H9 (cell line): ENCODE results near the gene NPTX1. TPM values are rescaled to one million over a fixed set of nuclear protein-coding genes. Genes with fewer than 3 reads are reported as not detected.

ENCODE experiments used
- DNase-seq: peaks from one replicate; pipeline ENCODE4 v3.0.0-alpha.2; 2017
- H2AFZ ChIP-seq: one replicate; pipeline ENCODE4 v1.6.1; 2013; ENCODE audit warnings: mild to moderate bottlenecking, low read length, control low read depth, moderate library complexity
- H2AK5ac ChIP-seq: 2 replicates; pipeline ENCODE4 v1.6.1; 2013; ENCODE audit warnings: low read length, control low read depth, mixed read lengths; ENCODE audit not compliant: insufficient read length
- H2BK120ac ChIP-seq: one replicate; pipeline ENCODE4 v1.6.1; 2013; ENCODE audit warnings: low read depth, mild to moderate bottlenecking, low read length, control low read depth, inconsistent platforms; ENCODE audit not compliant: poor library complexity, severe bottlenecking
- H2BK12ac ChIP-seq: 2 replicates; pipeline ENCODE4 v1.6.1; 2013; ENCODE audit warnings: low read length, control low read depth, mixed read lengths, low read depth; ENCODE audit not compliant: insufficient read length
- H2BK15ac ChIP-seq: 2 replicates; pipeline ENCODE4 v1.6.1; 2013; ENCODE audit warnings: low read depth, low read length, control low read depth
- H2BK20ac ChIP-seq: one replicate; pipeline ENCODE4 v1.6.1; 2013; ENCODE audit warnings: low read depth, mild to moderate bottlenecking, low read length, control low read depth, inconsistent platforms; ENCODE audit not compliant: poor library complexity, severe bottlenecking
- H2BK5ac ChIP-seq: 2 replicates; pipeline ENCODE4 v1.6.1; 2013; ENCODE audit warnings: low read length, control low read depth, mixed read lengths; ENCODE audit not compliant: insufficient read length
- H3K14ac ChIP-seq: 2 replicates; pipeline ENCODE4 v1.6.1; 2013; ENCODE audit warnings: low read length, control low read depth; ENCODE audit not compliant: insufficient read depth
- H3K18ac ChIP-seq: 2 replicates; pipeline ENCODE4 v1.6.1; 2013; ENCODE audit warnings: low read depth, mild to moderate bottlenecking, mixed read lengths, low read length, control low read depth; ENCODE audit not compliant: insufficient read length
- H3K23ac ChIP-seq: 2 replicates; pipeline ENCODE4 v1.6.1; 2013; ENCODE audit warnings: low read length, control low read depth, mixed read lengths, low read depth; ENCODE audit not compliant: insufficient read length
- H3K23me2 ChIP-seq: 2 replicates; pipeline ENCODE4 v1.6.1; 2013; ENCODE audit warnings: low read depth, mild to moderate bottlenecking, mixed read lengths, low read length, control low read depth; ENCODE audit not compliant: insufficient read length, poor library complexity, severe bottlenecking
- H3K27ac ChIP-seq: 2 replicates; pipeline ENCODE4 v1.5.1; 2013; ENCODE audit warnings: low read length, control low read depth, mixed read lengths, low read depth; ENCODE audit not compliant: insufficient read length
- H3K27me3 ChIP-seq: 2 replicates; pipeline ENCODE4 v1.6.1; 2013; ENCODE audit warnings: low read length, control low read depth, inconsistent platforms; ENCODE audit not compliant: insufficient read depth
- H3K4ac ChIP-seq: 2 replicates; pipeline ENCODE4 v1.6.1; 2013; ENCODE audit warnings: low read depth, mild to moderate bottlenecking, control low read depth, inconsistent platforms, low read length, moderate library complexity
- H3K4me1 ChIP-seq: 2 replicates; pipeline ENCODE4 v1.6.1; 2013; ENCODE audit warnings: low read length, control low read depth, inconsistent platforms; ENCODE audit not compliant: insufficient read depth
- H3K4me2 ChIP-seq: 2 replicates; pipeline ENCODE4 v1.6.1; 2013; ENCODE audit warnings: low read length, control low read depth, mixed read lengths; ENCODE audit not compliant: insufficient read length, insufficient read depth
- H3K56ac ChIP-seq: 2 replicates; pipeline ENCODE4 v1.6.1; 2013; ENCODE audit warnings: low read depth, mild to moderate bottlenecking, mixed read lengths, low read length, control low read depth; ENCODE audit not compliant: insufficient read length
- H3K79me1 ChIP-seq: 2 replicates; pipeline ENCODE4 v1.6.1; 2013; ENCODE audit warnings: low read depth, mild to moderate bottlenecking, moderate library complexity, low read length, control low read depth, inconsistent platforms; ENCODE audit not compliant: insufficient read depth, poor library complexity, severe bottlenecking
- H3K79me2 ChIP-seq: 2 replicates; pipeline ENCODE4 v1.6.1; 2013; ENCODE audit warnings: low read length, control low read depth, inconsistent platforms; ENCODE audit not compliant: insufficient read depth
- H3K9ac ChIP-seq: 2 replicates; pipeline ENCODE4 v1.6.1; 2013; ENCODE audit warnings: low read length, control low read depth, mixed read lengths; ENCODE audit not compliant: insufficient read length; ENCODE audit errors: extremely low read depth
- H3K9me3 ChIP-seq: one replicate; pipeline ENCODE4 v1.6.1; 2013; ENCODE audit warnings: low read depth, low read length, inconsistent platforms; ENCODE audit not compliant: control insufficient read depth
- H3T11ph ChIP-seq: one replicate; pipeline ENCODE4 v1.6.1; 2013; ENCODE audit warnings: mild to moderate bottlenecking, low read length, control low read depth, inconsistent platforms
- H4K20me1 ChIP-seq: one replicate; pipeline ENCODE4 v1.6.1; 2013; ENCODE audit not compliant: control insufficient read depth, insufficient read length, insufficient read depth
- H4K5ac ChIP-seq: 2 replicates; pipeline ENCODE4 v1.6.1; 2013; ENCODE audit warnings: low read depth, mild to moderate bottlenecking, mixed read lengths, low read length, control low read depth; ENCODE audit not compliant: insufficient read length
- H4K8ac ChIP-seq: replicated peaks from 2 replicates; pipeline ENCODE4 v1.6.1; 2013; ENCODE audit warnings: low read length, control low read depth, mixed read lengths, low read depth; ENCODE audit not compliant: insufficient read length
- H4K91ac ChIP-seq: 2 replicates; pipeline ENCODE4 v1.6.1; 2013; ENCODE audit warnings: low read depth, mild to moderate bottlenecking, moderate library complexity, mixed read lengths, low read length, control low read depth; ENCODE audit not compliant: insufficient read length
- H3K27ac Mint-ChIP-seq, 3 experiments: 2 replicates in 2 of 3; 3 replicates in 1 of 3; pipeline ENCODE4 v1.8.0; 2020 to 2021; ENCODE audit warnings: mixed read lengths in 3 of 3, mild to moderate bottlenecking in 1 of 3, moderate library complexity in 1 of 3
- H3K27me3 Mint-ChIP-seq: 2 replicates; pipeline ENCODE4 v1.8.0; 2021; ENCODE audit warnings: low read depth, mild to moderate bottlenecking, moderate library complexity, mixed read lengths
- H3K36me3 Mint-ChIP-seq, 3 experiments: 2 replicates in 2 of 3; 3 replicates in 1 of 3; pipeline ENCODE4 v1.8.0; 2020 to 2021; ENCODE audit warnings: low read depth in 3 of 3, mixed read lengths in 3 of 3; ENCODE audit not compliant: insufficient read depth in 1 of 3
- H3K4me1 Mint-ChIP-seq, 2 experiments: 2 replicates each; pipeline ENCODE4 v1.8.0; 2020; ENCODE audit warnings: mixed read lengths in 2 of 2
- H3K4me3 Mint-ChIP-seq, 2 experiments: 2 replicates in 1 of 2; 3 replicates in 1 of 2; pipeline ENCODE4 v1.8.0; 2020 to 2021; ENCODE audit warnings: mild to moderate bottlenecking in 2 of 2, mixed read lengths in 2 of 2, moderate library complexity in 1 of 2
- H3K9me3 Mint-ChIP-seq, 2 experiments: 2 replicates in 1 of 2; 3 replicates in 1 of 2; pipeline ENCODE4 v1.8.0; 2020; ENCODE audit warnings: mild to moderate bottlenecking in 2 of 2, mixed read lengths in 2 of 2, moderate library complexity in 1 of 2
- CTCF ChIP-seq: fragments of 200-600 bp; sonication (generic); conservative IDR thresholded peaks from 3 replicates; pipeline ENCODE4 v1.8.0; 2021; ENCODE audit warnings: antibody characterized with exemption, mild to moderate bottlenecking
- total RNA-seq: library from RNA; stranded (reverse); gene quantifications from 2 replicates; pipeline ENCODE4 v1.2.1, GENCODE V29; 2021

The NPTX1 gene
- total RNA-seq, 1 experiment from 2014 or later, result 20.5 TPM

- Histone ChIP-seq H3K9ac (no peak overlapping the region), H3K27ac (no peak overlapping the region), H4K8ac (no peak overlapping the region), H2BK120ac (no peak overlapping the region), H2AFZ (no peak overlapping the region), H4K5ac (no peak overlapping the region), H2BK15ac (no peak overlapping the region), H3K9me3 (no peaks in the 10 kb centered on the region), H3K27me3 (no peaks in the 10 kb centered on the region), H3K79me1 (no peaks in the 10 kb centered on the region), H3K14ac (no peak overlapping the region), H3K4me2 (no peak overlapping the region), H3K18ac (no peak overlapping the region), H2AK5ac (no peak overlapping the region), H2BK12ac (no peak overlapping the region), H3K23ac (no peak overlapping the region), H3K79me2 (no peaks in the 10 kb centered on the region), H4K20me1 (no peaks in the 10 kb centered on the region), H3K56ac (no peak overlapping the region), H3K4me1 (no peaks in the 10 kb centered on the region), H4K91ac (no peak overlapping the region), H3T11ph (no peak overlapping the region), H3K23me2 (no peaks in the 10 kb centered on the region), H2BK5ac (no peak overlapping the region), H2BK20ac (no peak overlapping the region), H3K4ac (no peak overlapping the region)
- H3K4me1 Mint-ChIP-seq, result peaks cover 4 to 20% of the 10 kb centered on the region in 2 experiments
- no peak overlapping the region for H3K27ac Mint-ChIP-seq
- no peak for DNase-seq
- no peaks in the 10 kb centered on the region; a peak in 1 of 5 replicates for H3K9me3 Mint-ChIP-seq
- no peaks in the 10 kb centered on the region for H3K36me3 Mint-ChIP-seq
- H3K4me3 Mint-ChIP-seq, result no peak overlapping the region
- peaks cover 53% of the 10 kb centered on the region for H3K27me3 Mint-ChIP-seq
- no peak for TF ChIP-seq CTCF
These were observed 27.5 kb upstream of the NPTX1 start for GRCh38 chr17:80503921-80504320.
